ENCODE data around the gene MEGF8. TPM values are rescaled to one million over a fixed set of nuclear protein-coding genes. Genes with fewer than 3 reads are reported as not detected.
"Not testable (repeated sequence)": the region's sequence is repeated elsewhere in the genome, so short reads cannot be mapped to it uniquely, and the experiment has no call there.

MEGF8 gene
- total and polyA plus RNA-seq, 2 of the 13 experiments (the other 11 are each of a cell fraction or from before 2014, with no cell fraction given), result 4.0 to 8.8 TPM

GRCh38 chr19:42330241-42330711 is 4.8 kb downstream of the MEGF8 start (continued):
- TF ChIP-seq, protein P1, sequence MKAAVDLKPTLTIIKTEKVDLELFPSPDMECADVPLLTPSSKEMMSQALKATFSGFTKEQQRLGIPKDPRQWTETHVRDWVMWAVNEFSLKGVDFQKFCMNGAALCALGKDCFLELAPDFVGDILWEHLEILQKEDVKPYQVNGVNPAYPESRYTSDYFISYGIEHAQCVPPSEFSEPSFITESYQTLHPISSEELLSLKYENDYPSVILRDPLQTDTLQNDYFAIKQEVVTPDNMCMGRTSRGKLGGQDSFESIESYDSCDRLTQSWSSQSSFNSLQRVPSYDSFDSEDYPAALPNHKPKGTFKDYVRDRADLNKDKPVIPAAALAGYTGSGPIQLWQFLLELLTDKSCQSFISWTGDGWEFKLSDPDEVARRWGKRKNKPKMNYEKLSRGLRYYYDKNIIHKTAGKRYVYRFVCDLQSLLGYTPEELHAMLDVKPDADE (CRISPR knock-in tag; IDR thresholded peaks at IDR 0.05), result no peak
- TF ChIP-seq ZNF513 (CRISPR knock-in tag; conservative IDR thresholded peaks at IDR 0.05) (no peak), RELA (CRISPR knock-in tag; IDR thresholded peaks at IDR 0.05) (no peak), RORA (CRISPR knock-in tag; IDR thresholded peaks at IDR 0.05) (no peak)
- TF ChIP-seq, protein P2, sequence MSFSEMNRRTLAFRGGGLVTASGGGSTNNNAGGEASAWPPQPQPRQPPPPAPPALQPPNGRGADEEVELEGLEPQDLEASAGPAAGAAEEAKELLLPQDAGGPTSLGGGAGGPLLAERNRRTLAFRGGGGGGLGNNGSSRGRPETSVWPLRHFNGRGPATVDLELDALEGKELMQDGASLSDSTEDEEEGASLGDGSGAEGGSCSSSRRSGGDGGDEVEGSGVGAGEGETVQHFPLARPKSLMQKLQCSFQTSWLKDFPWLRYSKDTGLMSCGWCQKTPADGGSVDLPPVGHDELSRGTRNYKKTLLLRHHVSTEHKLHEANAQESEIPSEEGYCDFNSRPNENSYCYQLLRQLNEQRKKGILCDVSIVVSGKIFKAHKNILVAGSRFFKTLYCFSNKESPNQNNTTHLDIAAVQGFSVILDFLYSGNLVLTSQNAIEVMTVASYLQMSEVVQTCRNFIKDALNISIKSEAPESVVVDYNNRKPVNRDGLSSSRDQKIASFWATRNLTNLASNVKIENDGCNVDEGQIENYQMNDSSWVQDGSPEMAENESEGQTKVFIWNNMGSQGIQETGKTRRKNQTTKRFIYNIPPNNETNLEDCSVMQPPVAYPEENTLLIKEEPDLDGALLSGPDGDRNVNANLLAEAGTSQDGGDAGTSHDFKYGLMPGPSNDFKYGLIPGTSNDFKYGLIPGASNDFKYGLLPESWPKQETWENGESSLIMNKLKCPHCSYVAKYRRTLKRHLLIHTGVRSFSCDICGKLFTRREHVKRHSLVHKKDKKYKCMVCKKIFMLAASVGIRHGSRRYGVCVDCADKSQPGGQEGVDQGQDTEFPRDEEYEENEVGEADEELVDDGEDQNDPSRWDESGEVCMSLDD (CRISPR knock-in tag; IDR thresholded peaks at IDR 0.05; ENCODE audit: borderline replicate concordance), result no peak

GRCh38 chr19:42331333-42331732 is 5.9 kb downstream of the MEGF8 start:
- H3K9ac ChIP-seq (ENCODE audit: insufficient read depth, low read depth, low read length); H3K27me3 ChIP-seq (ENCODE audit: control insufficient read depth in 1 of 2, insufficient read depth in 2 of 2, low read length in 2 of 2); in situ Hi-C loops (cut with HindIII; ENCODE audit: extremely low pct_ligation_motif_present, low pct_unique_long_range_greater_than_20kb); DNase-seq (ENCODE audit: low spot score); H3K4me2 ChIP-seq (ENCODE audit: low read depth, low read length); ATAC-seq; POLR2A ChIA-PET; H3K27ac ChIP-seq (ENCODE audit: extremely low read length, insufficient read depth, low read length); H2AFZ ChIP-seq (ENCODE audit: low read length); BruUV-seq (replicated peaks); H3K4me3 ChIP-seq (replicated peaks in 1 of 3; ENCODE audit: insufficient read depth in 1 of 3, low read depth in 2 of 3, low read length in 3 of 3); CTCF ChIA-PET (ENCODE audit: low intra/inter-chr PET ratio, low total read pairs); FAIRE-seq; H3K9me3 ChIP-seq (ENCODE audit: low read length); H4K20me1 ChIP-seq (ENCODE audit: insufficient read depth, low read length); intact Hi-C loops (cut with micrococcal nuclease; ENCODE audit: unreplicated experiment): not testable (repeated sequence)
- Histone ChIP-seq H3K36me3 (replicated peaks in 1 of 2; ENCODE audit: control insufficient read depth in 1 of 2, insufficient read depth in 2 of 2, low read length in 2 of 2) (peaks cover 4 to 13% of the 10 kb centered on the region in 2 experiments; a peak in 3 of 5 replicates), H3K4me1 (ENCODE audit: insufficient read depth, low read length) (peaks cover 35% of the 10 kb centered on the region), H3K79me2 (ENCODE audit: insufficient read depth, low read length) (peaks cover 15% of the 10 kb centered on the region)
- 90% methylated on average over 3 of the region's 3 CpGs for WGBS (ENCODE audit: low lambda C conversion rate)
